Measurements from ENCODE around the gene METTL8.

GRCh38 chr2:171365778-171366177, 68.0 kb downstream of the METTL8 start:
- TF ChIP-seq CTCF (IDR thresholded peaks at IDR 0.05; ENCODE audit: low read length) (no peak), EZH2phosphoT487 (IDR thresholded peaks at IDR 0.05; ENCODE audit: low read length) (no peak), EZH2 (optimal IDR thresholded peaks at IDR 0.05; ENCODE audit: low read depth, low read length) (no peak)

All from MM.1S (cell line).